Fibroblast of skin of right quadriceps (primary cell): ENCODE data around the gene ERMN.
"Not testable (repeated sequence)": the region's sequence is repeated elsewhere in the genome, so short reads cannot be mapped to it uniquely, and the experiment has no call there.

Source experiments
- DNase-seq: peaks from one replicate; pipeline ENCODE4 v3.0.0-alpha.2; 2013

Gene ERMN, protein sequence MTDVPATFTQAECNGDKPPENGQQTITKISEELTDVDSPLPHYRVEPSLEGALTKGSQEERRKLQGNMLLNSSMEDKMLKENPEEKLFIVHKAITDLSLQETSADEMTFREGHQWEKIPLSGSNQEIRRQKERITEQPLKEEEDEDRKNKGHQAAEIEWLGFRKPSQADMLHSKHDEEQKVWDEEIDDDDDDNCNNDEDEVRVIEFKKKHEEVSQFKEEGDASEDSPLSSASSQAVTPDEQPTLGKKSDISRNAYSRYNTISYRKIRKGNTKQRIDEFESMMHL

DNA sequence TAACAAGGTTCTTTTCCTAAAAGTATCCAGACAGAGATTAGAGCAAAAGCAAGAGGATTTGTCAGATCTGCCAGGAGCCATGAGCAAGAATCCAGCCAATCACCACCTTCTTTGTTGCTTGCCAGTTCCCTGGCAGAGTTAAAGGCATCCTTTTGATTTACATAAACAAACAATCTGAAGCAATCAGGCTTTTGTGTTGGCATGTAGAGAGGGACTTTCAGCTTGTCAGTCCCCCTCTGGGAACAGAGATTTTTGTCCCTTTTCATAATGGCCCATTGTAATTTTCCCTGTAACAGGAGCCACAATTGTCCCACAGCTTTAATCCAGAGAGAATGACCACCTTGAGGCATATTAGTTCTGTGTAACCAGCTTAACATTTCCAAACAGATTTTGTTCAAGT, at the start of gene ERMN:
Gene ERMN (minus strand): TSS at position 39 of the 400 bp plus-strand sequence. CDS start 182 bp downstream, outside the sequence.
- no peak for DNase-seq

DNA sequence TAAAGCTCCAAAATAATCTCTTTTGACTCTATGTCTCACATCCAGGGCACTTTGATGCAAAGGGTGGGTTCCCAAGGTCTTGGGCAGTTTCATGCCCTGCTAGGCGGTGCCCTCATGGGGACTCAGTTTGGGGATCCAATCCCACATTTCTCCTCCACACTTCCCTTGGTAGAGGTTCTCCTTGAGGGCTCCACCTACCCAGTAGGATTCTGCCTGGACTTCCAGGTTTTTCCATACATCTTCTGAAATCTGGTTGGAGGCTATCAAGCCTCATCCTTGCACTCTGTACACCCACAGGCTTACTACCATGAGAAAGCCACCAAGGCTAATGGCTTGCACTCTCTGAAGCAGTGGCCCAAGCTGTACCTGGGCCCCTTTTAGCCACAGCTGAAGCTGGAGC, 49.8 kb upstream of the ERMN start:
- no peak for DNase-seq

DNA sequence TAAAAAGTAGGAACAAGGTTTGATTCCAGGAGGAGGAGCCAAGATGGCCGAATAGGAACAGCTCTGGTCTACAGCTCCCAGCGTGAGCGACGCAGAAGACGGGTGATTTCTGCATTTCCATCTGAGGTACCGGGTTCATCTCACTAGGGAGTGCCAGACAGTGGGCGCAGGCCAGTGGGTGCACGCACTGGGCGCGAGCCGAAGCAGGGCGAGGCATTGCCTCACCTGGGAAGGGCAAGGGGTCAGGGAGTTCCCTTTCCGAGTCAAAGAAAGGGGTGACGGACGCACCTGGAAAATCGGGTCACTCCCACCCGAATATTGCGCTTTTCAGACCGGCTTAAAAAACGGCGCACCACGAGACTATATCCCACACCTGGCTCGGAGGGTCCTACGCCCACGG, 42.9 kb upstream of the ERMN start:
- not testable (repeated sequence) for DNase-seq

DNA sequence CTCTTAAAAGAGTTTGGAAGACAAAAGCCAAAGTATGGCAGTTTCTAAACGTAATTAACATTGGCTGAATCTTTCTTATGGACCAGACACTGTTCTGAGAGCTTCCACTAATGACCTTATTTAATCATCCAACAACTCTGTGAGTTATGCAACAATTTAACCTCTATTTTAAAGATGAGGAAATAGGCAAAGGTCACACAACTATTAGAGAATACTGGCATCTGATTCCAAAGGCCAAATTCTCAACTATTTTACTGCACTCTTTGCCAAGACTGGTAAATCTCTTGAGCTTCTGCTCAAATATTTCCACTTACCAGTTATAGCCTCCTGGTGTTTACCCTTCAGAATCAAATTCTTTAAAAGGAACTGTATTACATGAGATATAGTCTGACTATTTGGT, 42.1 kb upstream of the ERMN start:
- DNase-seq, result no peak

DNA sequence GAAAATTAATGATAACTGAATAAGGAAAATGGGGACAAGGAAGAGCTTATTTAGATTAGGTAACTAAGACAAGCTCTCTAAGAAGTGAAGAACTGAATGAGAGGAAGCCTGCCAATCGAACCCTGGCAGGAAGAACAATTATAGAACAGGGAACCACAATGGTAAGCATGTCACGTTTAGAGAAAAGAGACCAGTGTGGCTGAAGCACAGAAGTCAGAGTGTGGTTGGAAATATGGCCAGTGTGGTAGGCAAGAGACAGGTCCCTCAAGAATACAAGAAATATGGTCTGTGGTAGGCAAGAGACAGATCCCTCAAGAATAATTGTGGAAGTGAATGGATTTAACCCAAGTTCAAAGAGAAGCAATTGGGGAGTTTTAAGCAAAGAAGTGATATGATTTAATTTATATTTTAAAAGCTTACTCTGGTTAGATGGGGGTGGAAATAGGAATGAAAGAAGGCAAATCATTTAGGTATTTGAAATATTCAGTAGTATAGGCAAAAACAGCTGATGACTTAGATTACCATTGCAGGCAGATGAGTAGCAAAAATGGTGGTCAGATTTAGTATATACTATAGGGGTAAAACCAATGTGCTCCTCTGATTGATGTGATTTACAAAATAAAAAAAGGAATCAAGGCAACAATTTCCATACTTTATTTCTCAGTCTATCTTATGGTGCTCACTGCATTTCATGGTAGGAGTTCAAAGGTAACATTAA, 38.8 kb upstream of the ERMN start:
- DNase-seq, result peak; percentile 7

DNA sequence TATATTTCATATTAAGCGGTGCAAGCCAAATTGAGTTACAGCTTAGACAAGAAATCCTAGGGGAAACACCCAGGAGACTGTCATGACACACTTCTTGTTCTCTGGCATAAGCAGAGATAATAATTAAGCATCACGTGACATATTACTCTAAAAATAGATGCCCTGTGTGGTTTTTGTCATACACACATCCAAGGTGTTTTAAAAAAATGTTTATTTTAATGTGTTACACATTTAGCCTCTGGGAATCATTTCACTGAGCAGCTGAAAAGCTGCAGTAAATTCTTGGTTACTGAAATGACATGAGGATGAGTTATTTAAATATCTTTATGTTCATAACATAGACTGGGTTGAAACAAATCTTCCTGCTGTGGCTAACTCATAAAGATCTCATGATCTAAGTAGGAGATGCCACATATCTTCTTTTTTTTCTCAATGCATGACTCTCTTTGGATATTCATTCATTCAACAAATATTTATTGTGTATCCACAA, 38.0 kb upstream of the ERMN start:
- DNase-seq, result peak; percentile 79

DNA sequence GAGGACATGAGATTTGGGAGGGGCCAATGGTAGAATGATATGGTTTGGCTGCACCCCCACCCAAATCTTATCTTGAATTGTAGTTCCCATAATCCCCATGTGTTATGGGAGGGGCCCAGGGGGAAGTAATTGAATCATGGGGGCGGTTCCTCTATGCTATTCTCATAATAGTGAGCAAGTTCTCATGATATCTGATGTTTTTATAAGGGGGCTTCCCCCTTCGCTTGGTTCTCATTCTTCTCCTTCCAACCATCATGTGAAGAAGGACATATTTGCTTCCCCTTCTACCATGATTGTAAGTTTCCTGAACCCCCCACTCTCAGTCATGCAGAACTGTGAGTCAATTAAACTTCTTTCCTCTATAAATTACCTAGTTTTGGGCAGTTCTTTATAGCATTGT, 37.0 kb upstream of the ERMN start:
- no peak for DNase-seq

DNA sequence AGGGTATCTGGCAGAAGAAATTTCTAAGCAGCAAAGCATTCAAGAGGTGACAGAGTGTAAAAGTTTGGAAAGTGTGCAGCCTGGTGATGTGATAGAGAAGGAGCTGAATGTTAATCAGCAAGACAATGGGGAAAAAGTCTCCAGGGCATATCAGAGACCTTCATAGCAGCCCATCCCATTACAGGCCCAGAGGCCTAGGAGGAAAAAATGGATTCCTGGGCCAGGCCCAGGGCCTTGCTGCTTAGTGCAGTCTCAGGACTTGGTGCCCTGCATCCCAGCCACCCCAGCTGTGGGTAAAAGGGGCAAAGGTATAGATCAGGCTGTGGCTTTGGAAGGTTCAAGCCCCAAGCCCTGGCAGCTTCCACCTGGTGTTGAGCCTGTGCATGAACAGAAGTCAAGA, 35.9 kb upstream of the ERMN start:
- DNase-seq, result no peak

DNA sequence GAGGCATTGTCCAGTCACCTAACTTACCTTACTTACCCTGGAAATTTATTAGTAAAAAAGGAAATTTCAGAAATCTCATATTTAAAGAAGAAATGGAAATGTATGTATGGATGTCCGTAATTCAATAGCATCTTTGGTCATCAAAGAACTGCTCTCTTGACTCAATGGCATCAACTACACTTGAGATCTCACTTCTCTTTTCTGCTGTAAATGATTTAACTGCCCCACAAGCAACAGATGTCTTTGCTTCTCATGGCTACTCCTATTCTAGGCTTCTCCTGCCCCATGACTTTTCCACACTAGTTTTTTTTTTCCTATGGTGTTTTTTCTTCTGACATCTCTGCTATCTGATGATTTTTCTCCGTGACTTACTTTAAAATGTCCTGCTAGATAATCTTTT, 34.0 kb upstream of the ERMN start:
- DNase-seq, result no peak

DNA sequence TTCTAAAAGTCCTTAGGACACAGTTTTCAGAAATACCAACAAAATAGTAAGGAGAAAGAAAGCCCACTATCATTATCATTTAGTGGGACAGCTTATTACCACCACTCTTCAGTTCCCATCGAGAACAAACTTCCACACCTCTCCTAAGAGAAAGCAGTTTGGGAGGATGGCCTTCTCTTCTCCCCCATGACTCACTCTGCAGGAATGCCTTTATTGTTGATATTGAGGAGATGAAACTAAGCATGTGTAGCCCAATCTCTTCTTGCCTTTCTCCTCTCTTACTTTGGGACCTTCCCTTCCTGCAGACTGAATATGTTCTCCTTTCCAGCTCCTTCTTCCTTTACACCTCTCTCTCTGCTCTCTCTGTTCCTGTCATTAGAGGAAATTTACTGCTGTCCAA, 30.0 kb upstream of the ERMN start:
- DNase-seq, result peak; percentile 54

DNA sequence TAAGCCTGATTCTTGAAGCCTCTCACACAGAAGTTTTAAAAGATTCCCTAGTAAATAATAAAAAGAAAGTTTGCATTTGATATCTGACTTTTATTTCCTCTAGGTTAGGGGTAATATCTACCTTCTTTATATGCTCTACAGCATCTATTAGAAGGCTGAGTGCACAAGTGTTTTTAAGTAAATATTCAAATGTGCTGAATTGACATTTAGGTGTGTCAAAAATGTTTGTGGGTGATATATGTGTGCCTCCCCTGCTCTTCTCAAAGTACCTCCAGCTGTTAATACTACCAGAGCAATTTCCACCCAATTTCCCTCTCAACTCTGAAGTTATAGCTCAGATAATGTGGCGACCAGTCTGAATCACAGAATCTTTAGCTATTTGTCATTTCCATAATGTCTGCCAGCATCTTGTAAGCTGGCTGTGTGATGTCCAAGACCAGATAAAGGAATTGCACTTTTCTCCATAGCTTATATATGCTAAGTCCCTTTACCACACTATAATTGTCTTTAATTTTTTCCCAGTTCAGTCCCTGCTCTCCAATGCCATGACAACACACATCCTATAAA, 24.4 kb upstream of the ERMN start:
- DNase-seq, result peak; percentile 61

DNA sequence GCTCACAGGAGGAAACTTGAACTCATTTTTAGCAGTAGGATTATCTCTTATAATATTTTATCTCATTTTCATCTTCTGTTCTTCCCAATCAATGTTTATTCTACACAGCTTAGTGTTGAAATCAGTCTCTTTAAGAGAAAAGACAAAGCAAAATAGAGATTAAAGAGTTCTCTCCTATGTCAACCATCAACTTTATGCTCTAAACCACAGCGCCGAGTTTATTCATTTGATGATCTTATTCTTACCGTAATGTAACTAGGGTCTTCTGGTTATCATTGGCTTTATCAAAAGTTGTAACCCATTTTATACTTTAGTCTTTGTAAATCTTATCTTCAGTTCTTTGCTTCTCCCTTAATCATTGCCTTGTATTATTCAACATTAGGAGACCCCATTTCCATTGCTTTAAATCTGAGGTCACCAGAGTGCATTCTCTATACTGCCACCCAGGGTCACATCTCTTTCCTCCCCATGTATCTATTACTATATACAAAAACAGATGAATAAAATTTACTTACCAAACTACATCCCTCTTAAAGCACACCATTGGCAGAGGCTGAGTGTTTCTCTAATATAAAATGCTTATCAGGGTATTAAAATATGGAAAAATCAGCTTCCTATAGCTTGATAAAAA, 22.8 kb upstream of the ERMN start:
- no peak for DNase-seq

DNA sequence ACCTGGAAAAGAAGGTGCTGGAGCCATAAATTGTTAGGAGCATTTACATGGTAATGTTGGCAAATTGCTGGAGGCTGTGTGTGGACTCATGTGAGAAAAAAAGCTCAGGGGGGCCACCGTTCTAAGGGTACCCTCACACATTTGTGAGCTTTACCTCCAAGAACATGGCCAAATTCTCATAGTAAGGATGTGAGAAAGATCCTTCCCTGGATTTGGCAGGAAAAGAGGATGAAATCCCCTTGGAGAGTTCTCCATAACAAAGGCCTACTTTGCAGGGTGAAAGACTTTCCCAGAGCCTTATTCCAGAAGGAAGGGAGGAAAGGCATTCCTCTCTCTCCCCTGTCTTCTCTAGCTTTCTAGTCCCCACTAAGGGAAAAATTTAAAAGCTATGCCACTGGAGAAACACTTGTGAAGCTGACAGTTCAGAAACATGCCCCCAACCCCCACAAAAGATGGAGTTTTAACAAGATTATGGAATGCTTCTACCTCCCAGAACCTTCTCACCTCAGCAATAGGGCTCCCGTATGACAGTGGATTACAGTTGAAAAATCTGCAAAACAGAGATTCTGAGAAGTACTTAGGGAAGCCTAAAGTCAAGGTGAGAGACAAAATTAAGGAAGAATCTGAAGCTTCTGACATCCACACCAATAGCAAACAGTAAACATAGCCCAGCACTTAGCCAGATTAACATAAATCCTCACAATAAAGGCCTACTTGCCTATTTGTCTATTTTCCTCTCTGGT, 20.2 kb upstream of the ERMN start:
- DNase-seq, result no peak

DNA sequence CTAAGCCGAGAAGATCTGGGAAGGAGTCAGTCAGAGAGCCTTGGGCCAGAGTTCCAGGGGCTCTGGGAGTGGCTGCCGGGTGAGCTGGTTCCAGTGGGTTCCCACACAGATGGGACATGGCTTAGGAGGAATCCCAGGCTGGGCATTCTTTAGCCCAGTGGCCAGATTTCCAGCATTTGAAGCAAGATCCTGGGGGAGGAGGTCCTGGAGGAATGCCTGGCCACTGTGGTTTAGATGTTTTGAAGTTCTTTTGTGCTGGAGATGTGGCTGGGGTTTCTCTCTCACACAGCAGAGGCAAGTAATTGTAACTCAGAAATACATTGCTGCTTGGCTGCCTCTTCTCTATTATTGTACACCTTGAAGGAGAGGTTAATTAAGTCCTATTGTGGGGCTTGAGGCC, 15.8 kb upstream of the ERMN start:
- peak; percentile 55 for DNase-seq

DNA sequence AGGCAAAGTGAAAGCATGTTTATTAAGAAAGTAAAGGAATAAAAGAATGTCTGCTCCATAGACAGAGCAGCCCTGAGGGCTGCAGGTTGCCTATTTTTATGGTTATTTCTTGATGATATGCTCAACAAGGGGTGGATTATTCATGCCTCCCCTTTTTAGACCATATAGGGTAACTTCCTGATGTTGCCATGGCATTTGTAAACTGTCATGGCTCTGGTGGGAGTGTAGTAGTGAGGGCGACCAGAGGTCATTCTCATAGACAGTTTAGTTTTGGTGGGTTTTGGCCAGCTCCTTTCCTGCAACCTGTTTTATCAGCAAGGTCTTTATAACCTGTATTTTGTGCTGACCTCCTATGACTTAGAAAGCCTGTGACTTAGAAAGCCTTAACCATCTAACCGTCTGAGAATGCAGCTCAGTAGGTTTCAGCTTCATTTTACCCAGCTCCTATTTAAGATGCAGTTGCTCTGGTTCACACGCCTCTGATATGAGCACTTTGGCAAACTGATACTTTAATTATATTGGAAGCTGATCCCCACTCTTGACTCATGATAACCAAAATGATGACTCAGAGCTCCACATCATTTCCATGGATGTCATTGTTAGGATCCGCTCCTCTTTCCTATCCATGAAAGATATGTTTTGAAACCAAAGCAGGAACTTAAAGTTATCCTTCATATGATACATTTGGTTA, 14.5 kb upstream of the ERMN start:
- DNase-seq, result peak; percentile 61

DNA sequence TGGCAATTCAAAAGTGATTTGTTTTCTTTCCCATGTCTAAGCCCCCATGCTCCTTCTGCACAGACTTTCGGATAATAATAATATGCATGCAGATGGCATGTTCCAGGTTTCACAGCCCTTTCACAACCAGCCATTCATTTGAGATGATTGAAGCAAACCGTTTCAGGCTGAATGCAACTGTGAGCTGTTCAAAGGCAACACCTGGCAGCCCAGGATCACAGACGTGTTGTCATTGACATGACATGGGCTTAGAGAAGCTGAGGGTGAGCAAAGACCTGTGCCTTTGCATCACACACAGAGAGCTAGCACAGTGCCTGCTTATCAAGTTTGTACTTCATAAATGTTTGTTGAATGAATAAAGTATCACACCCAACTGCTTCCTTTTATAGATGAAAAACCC, 12.4 kb upstream of the ERMN start:
- DNase-seq, result no peak

DNA sequence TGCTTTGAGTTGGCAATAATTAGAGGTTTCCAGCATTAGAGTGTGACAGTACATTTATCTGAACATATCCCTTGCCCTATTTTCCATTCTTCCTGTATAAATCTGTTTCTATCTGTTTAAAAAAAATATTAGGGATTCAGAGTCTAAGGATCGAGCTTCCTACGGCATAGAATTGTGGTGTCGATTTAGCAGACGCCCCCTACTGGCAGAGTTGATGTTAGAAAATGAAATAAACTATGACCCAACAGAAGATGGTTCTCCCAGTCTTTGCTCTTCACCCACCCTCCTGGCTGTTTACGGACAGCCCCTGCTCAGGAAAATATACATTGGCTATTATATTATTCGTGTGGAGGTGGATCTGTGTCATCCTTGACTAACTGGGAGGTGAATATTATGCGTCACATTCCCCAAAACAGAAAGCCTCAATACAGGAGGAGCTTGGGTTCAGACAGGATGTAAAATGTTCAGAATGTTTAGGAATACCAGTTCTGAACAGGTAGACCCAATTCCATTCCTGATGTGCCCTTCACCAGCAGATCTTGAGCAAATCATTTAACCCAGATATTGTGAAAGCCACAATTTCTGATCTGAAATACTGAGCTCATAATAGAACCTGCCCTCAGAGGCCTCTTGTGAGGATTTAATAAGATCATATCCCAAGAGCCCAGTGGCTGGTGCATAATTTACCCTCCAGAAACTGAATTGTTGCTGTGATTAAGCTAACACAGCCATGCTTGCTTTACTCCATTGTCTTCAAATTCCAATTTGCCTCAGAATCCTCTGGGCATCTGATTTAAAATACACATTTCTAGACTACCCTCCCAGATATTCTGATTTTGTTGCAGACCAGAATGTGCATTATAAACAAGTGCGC, 10.8 kb upstream of the ERMN start:
- peak; percentile 29 for DNase-seq

DNA sequence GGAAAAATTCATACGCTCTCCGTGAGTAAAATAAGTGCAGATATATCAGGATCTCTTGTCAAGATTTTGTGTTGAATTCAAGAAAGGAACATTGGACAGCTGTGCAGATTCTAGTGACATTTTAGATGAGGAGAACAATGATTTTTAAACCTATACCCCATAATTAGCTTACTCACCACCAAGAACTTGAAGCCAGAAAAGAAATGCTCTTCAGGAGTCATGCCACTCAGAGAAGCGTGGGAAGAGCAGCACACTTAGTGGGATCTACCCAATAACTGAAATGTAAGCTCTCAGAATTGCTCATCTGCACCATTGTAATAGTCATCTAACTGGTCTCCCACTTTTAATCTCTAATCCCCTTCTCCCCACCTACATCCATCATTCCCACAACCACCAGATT, 9.2 kb upstream of the ERMN start:
- DNase-seq, result no peak

DNA sequence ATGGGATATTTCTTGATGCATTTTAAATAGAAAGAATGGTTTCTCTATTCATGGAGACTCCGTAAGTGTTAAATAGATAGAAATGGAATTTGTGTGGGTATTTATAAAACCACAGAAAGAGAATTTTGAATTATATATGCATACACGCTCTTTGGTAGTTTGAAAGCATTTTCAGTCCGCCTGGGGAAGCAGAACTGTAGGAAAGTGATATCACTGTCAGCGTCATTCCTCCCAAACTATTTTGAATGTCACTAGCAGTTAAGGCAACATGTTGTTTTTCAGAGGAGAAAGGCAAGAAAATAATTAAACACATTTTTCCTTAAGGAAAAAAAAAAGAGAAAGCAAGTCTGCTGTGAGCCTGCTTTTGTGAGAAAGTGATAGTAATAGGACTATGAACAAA, 8.7 kb upstream of the ERMN start:
- DNase-seq, result no peak

DNA sequence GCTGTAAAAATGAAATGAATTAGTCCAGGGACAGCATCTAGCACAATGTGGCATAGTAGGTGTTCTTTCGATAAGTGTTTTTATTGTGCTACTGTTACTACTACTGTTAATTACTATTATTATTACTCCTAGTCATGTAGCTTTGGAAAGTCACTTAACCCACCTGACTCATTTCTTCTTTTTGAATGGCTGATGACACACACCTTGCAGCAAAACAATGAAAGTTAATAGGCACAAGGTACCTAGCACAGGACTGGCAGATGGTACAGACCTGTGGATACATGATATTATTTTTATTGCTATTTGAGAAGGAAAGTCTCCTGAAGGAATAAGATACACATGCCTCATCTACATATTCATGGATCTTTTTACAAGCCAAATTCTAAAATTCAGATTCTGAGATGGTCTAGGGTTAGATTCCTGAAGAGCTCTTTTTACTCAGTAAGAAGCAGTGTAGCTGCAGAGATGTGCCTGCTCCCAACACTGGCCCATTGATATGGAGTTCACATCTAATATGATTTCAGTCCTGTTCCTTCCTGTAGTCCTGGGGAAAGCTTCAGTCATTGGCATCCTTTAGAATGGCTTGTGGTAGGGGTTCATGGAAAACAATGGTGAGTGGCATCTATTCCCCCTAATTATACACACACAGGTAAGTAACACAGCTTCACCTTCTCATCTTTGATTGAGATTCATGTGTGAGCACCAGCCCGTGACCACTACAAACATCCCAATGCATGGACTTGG, 7.9 kb upstream of the ERMN start:
- no peak for DNase-seq

DNA sequence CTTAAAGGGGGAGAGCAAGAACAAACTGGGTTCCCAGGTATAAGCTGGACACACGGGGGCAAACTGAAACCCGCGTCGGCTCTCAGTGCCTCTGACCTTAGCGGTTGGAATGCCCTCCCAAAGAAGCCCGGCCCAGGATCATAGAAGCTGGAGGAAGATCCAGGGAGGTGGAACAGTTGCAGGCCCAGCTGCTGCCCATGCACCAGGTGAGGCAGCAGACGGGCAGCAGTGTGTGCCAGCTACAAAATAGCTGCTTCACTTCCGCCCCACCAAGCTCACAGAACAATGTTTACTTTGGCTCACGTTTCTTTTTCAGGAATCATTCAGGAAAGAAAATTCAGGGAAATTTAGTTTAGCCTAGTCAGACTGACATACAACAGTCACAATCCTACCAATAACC, 3.9 kb upstream of the ERMN start:
- DNase-seq, result no peak
